NT2/D1 (cell line): ENCODE results near the gene NPHS2.

ENCODE experiments used
- SUZ12 ChIP-seq: IDR thresholded peaks from 2 replicates; pipeline ENCODE4 v1.6.1; 2011; ENCODE audit not compliant: insufficient read length, insufficient read depth; ENCODE audit errors: extremely low read depth
- YY1 ChIP-seq: IDR thresholded peaks from 2 replicates; pipeline ENCODE4 v1.6.1; 2011; ENCODE audit not compliant: insufficient read length, insufficient read depth
- ZNF274 ChIP-seq: IDR thresholded peaks from 2 replicates; pipeline ENCODE4 v1.6.1; 2011; ENCODE audit warnings: mild to moderate bottlenecking, low read depth, low read length

- TF ChIP-seq SUZ12 (no peak), YY1 (no peak), ZNF274 (no peak)
Observed at GRCh38 chr1:179558078-179558477, 17.7 kb downstream of the NPHS2 start.
